Raji (cell line): ENCODE results near the gene HSPG2.
A peak's percentile ranks its signal among the peaks of the same experiment; 100 is the strongest.

Source experiments
- POLR2A ChIP-seq: IDR thresholded peaks from 2 replicates; pipeline ENCODE4 v1.6.1; 2011; ENCODE audit warnings: low read depth, low read length, control low read depth; ENCODE audit not compliant: insufficient read depth

Gene HSPG2

GRCh38 chr1:21783679-21784603, 153.2 kb downstream of the HSPG2 start:
- no peak for TF ChIP-seq POLR2A

GRCh38 chr1:21782868-21783678, 154.0 kb downstream of the HSPG2 start, which contains the start of gene USP48:
USP48 (minus strand) TSS chr1:21783149; CDS start chr1:21782957, 192 bp downstream.
- peak; percentile 98 for TF ChIP-seq POLR2A

- no peak; the same call in 1 of the 2 replicates for TF ChIP-seq POLR2A
These were observed 154.7 kb downstream of the HSPG2 start for GRCh38 chr1:21782349-21782867.

- no peak for TF ChIP-seq POLR2A
These were observed 155.2 kb downstream of the HSPG2 start for GRCh38 chr1:21781815-21782348.

GRCh38 chr1:21779613-21780521, 157.2 kb downstream of the HSPG2 start:
- TF ChIP-seq POLR2A, result no peak

GRCh38 chr1:21778405-21778727, 158.7 kb downstream of the HSPG2 start:
- no peak for TF ChIP-seq POLR2A

- no peak for TF ChIP-seq POLR2A
These were observed 161.0 kb downstream of the HSPG2 start for GRCh38 chr1:21775985-21776562.

- TF ChIP-seq POLR2A, result no peak
These were observed 161.6 kb downstream of the HSPG2 start for GRCh38 chr1:21775550-21775914.

- no peak for TF ChIP-seq POLR2A
These were observed 162.1 kb downstream of the HSPG2 start for GRCh38 chr1:21774835-21775549.

GRCh38 chr1:21773585-21773984, 163.5 kb downstream of the HSPG2 start:
- no peak for TF ChIP-seq POLR2A
